DND-41 (cell line): Measurements from ENCODE around the gene CEP78.

ENCODE experiments used
- ATAC-seq: fragments of 200-7000 bp; cut with Tn5 transposase; 3 replicates; pipeline ENCODE4 v1.9.1; 2021; ENCODE audit warnings: low read depth; ENCODE audit not compliant: insufficient read depth
- DNase-seq: peaks from one replicate; pipeline ENCODE4 v3.0.0-alpha.2; 2020
- H2AFZ ChIP-seq: 2 replicates; pipeline ENCODE4 v1.6.0; 2012; ENCODE audit warnings: low read depth, low read length
- H3K27ac ChIP-seq: 2 replicates; pipeline ENCODE4 v1.5.1; 2012; ENCODE audit warnings: low read length, inconsistent platforms
- H3K27me3 ChIP-seq: fragments of 200-600 bp; sonication (generic); 2 replicates; pipeline ENCODE4 v1.6.0; 2012; ENCODE audit warnings: low read length, mild to moderate bottlenecking, inconsistent platforms; ENCODE audit not compliant: insufficient read depth, poor library complexity
- H3K36me3 ChIP-seq: 2 replicates; pipeline ENCODE4 v1.5.1; 2012; ENCODE audit warnings: low read length, inconsistent platforms; ENCODE audit not compliant: insufficient read depth
- H3K4me1 ChIP-seq: 2 replicates; pipeline ENCODE4 v1.5.1; 2012; ENCODE audit warnings: mild to moderate bottlenecking, low read length; ENCODE audit not compliant: insufficient read depth
- H3K4me2 ChIP-seq: 2 replicates; pipeline ENCODE4 v1.6.0; 2012; ENCODE audit warnings: mild to moderate bottlenecking, moderate library complexity, low read length, inconsistent platforms; ENCODE audit not compliant: insufficient read depth
- H3K4me3 ChIP-seq, 2 experiments: fragments of 200-600 bp in 1 of 2; shearing (Covaris generic) in 1 of 2; 2 replicates each; pipeline ENCODE4 v1.5.1; 2012 to 2016; ENCODE audit warnings: inconsistent platforms in 2 of 2, low read length in 2 of 2, mild to moderate bottlenecking in 2 of 2, low read depth in 1 of 2, moderate library complexity in 1 of 2
- H3K79me2 ChIP-seq: 2 replicates; pipeline ENCODE4 v1.6.0; 2012; ENCODE audit warnings: low read length, inconsistent platforms; ENCODE audit not compliant: insufficient read depth
- H3K9ac ChIP-seq: 2 replicates; pipeline ENCODE4 v1.6.0; 2012; ENCODE audit warnings: low read depth, mild to moderate bottlenecking, inconsistent platforms, low read length, moderate library complexity
- H3K9me3 ChIP-seq: 2 replicates; pipeline ENCODE4 v1.5.1; 2012; ENCODE audit warnings: low read length, moderate library complexity, mild to moderate bottlenecking, inconsistent platforms; ENCODE audit not compliant: insufficient read depth, severe bottlenecking
- H4K20me1 ChIP-seq: 2 replicates; pipeline ENCODE4 v1.6.0; 2012; ENCODE audit warnings: low read length; ENCODE audit not compliant: insufficient read depth
- EZH2 ChIP-seq: IDR thresholded peaks from 3 replicates; pipeline ENCODE4 v1.6.1; 2012; ENCODE audit warnings: borderline replicate concordance, low read depth, mild to moderate bottlenecking, moderate library complexity, low read length, inconsistent platforms; ENCODE audit not compliant: severe bottlenecking
- TF ChIP-seq, protein P1 (sequence below): IDR thresholded peaks from 2 replicates; pipeline ENCODE4 v1.5.1; 2012; ENCODE audit warnings: borderline replicate concordance, low read length, moderate library complexity, mild to moderate bottlenecking; ENCODE audit not compliant: poor library complexity, severe bottlenecking; ENCODE audit errors: extremely low read depth

The CEP78 gene

GRCh38 chr9:78309066-78309465, 73.2 kb downstream of the CEP78 start:
- Histone ChIP-seq H3K27ac (no peak overlapping the region), H3K4me3 (no peak overlapping the region), H3K27me3 (no peaks in the 10 kb centered on the region), H3K9me3 (no peaks in the 10 kb centered on the region), H3K4me1 (no peaks in the 10 kb centered on the region), H3K36me3 (no peaks in the 10 kb centered on the region), H3K4me2 (no peak overlapping the region), H3K9ac (no peak overlapping the region), H4K20me1 (no peaks in the 10 kb centered on the region), H3K79me2 (no peaks in the 10 kb centered on the region), H2AFZ (no peak overlapping the region)
- TF ChIP-seq, protein P1, sequence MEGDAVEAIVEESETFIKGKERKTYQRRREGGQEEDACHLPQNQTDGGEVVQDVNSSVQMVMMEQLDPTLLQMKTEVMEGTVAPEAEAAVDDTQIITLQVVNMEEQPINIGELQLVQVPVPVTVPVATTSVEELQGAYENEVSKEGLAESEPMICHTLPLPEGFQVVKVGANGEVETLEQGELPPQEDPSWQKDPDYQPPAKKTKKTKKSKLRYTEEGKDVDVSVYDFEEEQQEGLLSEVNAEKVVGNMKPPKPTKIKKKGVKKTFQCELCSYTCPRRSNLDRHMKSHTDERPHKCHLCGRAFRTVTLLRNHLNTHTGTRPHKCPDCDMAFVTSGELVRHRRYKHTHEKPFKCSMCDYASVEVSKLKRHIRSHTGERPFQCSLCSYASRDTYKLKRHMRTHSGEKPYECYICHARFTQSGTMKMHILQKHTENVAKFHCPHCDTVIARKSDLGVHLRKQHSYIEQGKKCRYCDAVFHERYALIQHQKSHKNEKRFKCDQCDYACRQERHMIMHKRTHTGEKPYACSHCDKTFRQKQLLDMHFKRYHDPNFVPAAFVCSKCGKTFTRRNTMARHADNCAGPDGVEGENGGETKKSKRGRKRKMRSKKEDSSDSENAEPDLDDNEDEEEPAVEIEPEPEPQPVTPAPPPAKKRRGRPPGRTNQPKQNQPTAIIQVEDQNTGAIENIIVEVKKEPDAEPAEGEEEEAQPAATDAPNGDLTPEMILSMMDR = no peak
- TF ChIP-seq EZH2 = no peak
- no peak for ATAC-seq
- no peak for DNase-seq

- Histone ChIP-seq H3K9me3 (no peaks in the 10 kb centered on the region), H3K27me3 (no peaks in the 10 kb centered on the region), H3K9ac (no peak overlapping the region), H3K36me3 (no peaks in the 10 kb centered on the region), H3K79me2 (no peaks in the 10 kb centered on the region), H3K4me3 (no peak overlapping the region), H3K4me1 (no peaks in the 10 kb centered on the region), H3K27ac (no peak overlapping the region), H4K20me1 (no peaks in the 10 kb centered on the region), H2AFZ (no peak overlapping the region), H3K4me2 (no peak overlapping the region)
- DNase-seq (no peak), ATAC-seq (no peak)
- no peak for TF ChIP-seq EZH2
- TF ChIP-seq, protein P1 = no peak
Observed at GRCh38 chr9:78311075-78311474, 75.2 kb downstream of the CEP78 start.

GRCh38 chr9:78311886-78312524, 76.1 kb downstream of the CEP78 start:
- H3K36me3 ChIP-seq = no peaks in the 10 kb centered on the region

More at GRCh38 chr9:78311886-78312524, 76.1 kb downstream of the CEP78 start:
- H3K4me1 ChIP-seq = no peaks in the 10 kb centered on the region
- H3K4me3 ChIP-seq = no peak overlapping the region
- H3K9ac ChIP-seq = no peak overlapping the region
- no peak for TF ChIP-seq EZH2
- TF ChIP-seq, protein P1 = no peak
- no peaks in the 10 kb centered on the region for H3K9me3 ChIP-seq
- DNase-seq (no peak), ATAC-seq (no peak)
- H4K20me1 ChIP-seq = no peaks in the 10 kb centered on the region
- H3K4me2 ChIP-seq = no peak overlapping the region
- no peak overlapping the region for H2AFZ ChIP-seq
- H3K79me2 ChIP-seq = no peaks in the 10 kb centered on the region
- no peaks in the 10 kb centered on the region for H3K27me3 ChIP-seq
- no peak overlapping the region for H3K27ac ChIP-seq
